GM21360 (cell line): ENCODE results near the gene PRPF31.

Experiments
- ATAC-seq: cut with Tn5 transposase; IDR thresholded peaks from one replicate; pipeline ENCODE4 v1.9.1; 2021; ENCODE audit warnings: mild to moderate bottlenecking, moderate library complexity; ENCODE audit not compliant: unreplicated experiment

The PRPF31 gene

GRCh38 chr19:54138489-54139256, 23.1 kb downstream of the PRPF31 start:
- ATAC-seq = no peak

DNA sequence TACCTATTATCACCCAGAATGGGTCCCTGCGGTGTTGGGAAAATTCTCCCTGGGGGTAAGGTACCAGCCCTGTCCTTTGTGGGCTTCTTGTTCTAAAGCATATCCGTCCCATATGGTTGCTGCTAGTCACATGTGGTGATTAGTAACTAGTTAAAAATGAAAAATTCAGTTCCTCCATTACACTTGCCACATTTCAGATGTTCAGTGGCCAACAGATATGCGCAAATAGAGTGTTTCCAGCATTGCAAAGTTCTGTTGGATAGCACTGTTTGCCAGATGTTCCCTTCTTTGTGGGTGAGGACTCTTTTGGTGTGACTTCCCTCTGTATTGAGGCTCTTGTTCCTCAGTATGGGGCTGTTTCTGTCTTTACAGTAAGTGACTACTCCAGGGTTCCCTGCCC, 25.8 kb downstream of the PRPF31 start:
- no peak for ATAC-seq

- no peak for ATAC-seq
Measured at GRCh38 chr19:54142166-54142780, 26.7 kb downstream of the PRPF31 start.

GRCh38 chr19:54145541-54146158, 30.1 kb downstream of the PRPF31 start:
- no peak for ATAC-seq

DNA sequence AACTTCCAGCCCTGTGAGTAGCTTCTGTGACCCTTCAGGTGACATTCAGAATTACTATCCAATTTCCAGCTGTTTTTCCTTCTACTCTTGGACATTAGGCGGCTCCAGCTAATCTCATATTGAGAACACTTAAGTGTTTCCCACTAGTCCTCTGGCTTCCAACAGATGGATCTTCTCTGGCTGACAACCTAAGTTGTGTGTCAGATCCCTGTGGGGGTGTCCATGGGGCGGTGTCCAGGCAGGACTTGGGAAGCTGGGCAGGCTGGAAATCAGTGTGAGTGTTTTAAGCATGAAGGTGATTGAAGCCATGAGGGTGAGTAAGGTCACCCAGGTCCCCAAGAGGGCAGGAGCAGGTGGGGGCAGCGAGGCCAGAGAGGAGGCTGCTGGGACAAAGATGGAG, 32.1 kb downstream of the PRPF31 start:
- ATAC-seq = no peak

DNA sequence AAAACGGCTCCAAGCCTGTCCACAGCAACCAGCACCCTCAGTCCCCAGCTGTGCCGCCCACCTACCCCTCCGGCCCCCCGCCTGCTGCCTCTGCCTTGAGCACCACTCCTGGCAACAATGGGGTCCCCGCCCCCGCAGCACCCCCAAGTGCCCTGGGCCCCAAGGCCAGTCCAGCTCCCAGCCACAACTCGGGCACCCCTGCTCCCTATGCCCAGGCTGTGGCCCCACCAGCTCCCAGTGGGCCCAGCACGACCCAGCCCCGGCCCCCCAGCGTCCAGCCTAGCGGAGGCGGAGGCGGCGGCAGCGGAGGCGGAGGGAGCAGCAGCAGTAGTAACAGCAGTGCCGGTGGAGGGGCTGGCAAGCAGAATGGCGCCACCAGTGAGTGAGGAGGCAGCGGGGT, 32.6 kb downstream of the PRPF31 start:
- ATAC-seq = no peak

DNA sequence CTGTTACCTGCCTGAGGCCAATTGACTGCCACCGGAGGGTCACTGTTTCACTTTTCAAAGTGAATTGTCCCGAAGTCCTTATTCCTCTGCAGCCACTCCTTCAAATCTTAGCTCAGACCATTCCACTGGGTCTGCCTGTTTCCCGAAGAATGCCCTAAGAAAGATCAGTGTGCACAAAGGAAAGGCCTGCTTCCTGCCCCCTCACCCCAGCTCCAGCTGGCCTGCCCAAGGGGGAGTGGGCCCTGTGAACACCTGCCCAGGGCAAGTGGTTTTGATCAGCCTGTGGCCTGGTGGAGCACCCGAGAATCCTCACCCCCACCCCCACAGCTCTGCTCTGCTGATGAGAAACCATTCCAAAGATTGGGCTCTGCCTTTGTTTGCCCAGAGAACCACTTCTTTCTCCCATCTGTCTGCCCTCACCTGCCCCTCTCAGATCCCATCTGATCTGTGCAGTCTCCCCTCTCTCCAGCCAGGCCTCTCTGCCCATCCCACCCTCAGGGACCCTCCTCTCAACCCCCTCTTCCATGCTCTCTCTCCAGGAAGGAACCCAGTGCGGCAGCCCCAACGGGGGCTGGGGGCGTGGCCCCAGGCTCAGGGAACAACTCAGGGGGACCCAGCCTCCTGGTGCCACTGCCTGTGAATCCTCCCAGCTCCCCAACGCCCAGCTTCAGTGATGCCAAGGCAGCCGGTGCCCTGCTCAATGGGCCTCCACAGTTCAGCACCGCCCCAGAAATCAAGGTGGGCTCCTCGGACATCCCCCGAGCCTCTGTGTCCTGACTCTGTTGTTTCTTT, 33.7 kb downstream of the PRPF31 start:
- ATAC-seq = no peak

GRCh38 chr19:54151362-54152035, 35.9 kb downstream of the PRPF31 start:
- ATAC-seq = no peak

GRCh38 chr19:54152267-54152666, 36.7 kb downstream of the PRPF31 start:
- no peak for ATAC-seq

DNA sequence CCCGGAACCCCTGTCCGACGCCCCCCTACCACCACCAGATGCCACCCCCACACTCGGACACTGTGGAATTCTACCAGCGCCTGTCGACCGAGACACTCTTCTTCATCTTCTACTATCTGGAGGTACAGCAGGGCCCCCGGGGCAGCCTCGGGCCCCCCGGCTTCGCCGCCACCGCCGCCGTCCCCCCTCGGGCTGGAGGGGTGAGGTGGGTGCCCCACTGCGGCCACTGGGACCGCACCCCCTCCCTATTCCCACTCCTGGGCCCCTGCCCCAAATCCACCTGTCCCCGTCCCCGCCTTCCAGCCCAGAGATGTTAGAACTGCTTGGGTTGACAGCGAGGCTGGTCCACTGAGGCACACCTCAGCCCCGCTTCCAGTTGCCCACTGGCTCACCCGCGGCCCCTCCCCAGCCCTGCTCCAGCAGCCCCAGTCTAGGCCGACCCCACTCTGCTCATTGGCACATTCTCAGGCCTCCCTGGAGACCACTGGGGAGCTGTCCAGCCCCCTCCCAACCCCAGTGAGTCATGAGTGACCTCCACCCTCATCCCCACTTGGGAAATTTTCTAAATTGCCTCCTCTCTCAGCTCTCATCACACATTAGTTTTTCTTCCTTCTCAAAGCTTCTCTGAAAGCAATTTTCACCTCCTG, 37.4 kb downstream of the PRPF31 start:
- ATAC-seq = no peak

- ATAC-seq = no peak
Measured at GRCh38 chr19:54153731-54154326, 38.3 kb downstream of the PRPF31 start.

GRCh38 chr19:54154603-54155345, 39.2 kb downstream of the PRPF31 start:
- no peak for ATAC-seq

GRCh38 chr19:54155694-54156093, 40.1 kb downstream of the PRPF31 start:
- no peak for ATAC-seq

DNA sequence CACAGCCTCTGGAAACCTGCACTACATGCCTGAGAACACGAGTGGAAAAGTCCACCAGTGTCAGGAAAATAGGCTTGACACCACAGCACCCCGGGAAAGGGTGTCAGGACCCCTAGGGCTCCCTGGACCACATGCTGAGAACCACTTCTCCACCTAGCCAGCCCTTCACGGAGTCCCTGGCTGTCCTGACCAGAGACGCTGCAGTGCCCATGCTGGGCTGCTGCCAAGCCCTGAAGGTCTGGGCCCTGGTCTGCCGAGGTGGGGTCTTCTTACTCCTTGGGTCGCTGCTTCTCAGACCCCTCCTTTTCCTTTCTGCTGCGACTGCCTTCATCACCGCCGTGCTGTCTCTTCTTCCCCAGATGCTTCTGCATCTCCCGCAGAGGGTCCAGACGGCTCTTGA, 40.9 kb downstream of the PRPF31 start:
- no peak for ATAC-seq

DNA sequence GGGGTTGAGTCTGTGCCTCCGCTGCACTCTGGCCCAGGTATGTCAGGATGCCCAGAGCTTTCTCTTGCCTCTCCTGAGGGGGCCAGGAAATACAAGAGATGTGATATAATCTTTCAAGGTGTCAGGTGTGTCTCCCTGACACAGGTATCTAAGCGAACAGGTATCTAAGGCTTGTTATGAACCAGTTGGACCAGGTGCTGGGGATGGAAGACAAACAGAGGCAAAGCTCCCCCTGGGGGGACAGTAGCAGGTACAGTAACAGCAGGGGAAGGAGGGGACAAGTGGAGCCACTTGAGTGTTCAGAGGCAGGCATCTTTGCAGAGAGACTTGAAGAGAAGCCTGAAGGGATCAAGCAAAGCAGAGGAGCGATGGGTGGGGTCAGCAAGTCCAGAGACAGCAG, 41.4 kb downstream of the PRPF31 start:
- no peak for ATAC-seq

DNA sequence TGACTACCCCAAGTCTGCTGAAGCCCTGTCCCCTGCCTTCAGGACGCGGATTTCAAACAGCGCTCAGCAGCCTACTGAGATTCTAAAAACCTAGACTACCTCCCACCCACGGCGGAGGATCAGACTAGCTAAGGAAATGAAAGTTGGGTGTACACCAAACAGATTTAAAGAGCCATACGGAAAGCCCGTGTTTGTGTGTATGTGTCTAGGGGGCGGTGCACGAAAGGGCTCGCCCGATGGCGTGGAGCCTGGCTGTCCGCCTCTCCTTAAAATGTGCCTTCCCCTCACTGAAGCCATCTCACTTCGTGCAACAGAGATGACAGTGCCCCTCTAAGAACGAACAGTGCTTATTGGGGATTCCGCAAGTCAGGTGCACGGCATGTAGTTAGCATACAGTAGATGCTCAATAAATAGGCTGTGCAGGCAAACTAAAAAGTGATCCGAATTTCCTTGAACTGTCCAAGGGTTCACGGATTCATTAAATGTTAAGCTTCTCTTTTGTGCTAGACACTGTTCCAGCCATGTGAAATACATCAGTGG, 43.3 kb downstream of the PRPF31 start:
- no peak for ATAC-seq

DNA sequence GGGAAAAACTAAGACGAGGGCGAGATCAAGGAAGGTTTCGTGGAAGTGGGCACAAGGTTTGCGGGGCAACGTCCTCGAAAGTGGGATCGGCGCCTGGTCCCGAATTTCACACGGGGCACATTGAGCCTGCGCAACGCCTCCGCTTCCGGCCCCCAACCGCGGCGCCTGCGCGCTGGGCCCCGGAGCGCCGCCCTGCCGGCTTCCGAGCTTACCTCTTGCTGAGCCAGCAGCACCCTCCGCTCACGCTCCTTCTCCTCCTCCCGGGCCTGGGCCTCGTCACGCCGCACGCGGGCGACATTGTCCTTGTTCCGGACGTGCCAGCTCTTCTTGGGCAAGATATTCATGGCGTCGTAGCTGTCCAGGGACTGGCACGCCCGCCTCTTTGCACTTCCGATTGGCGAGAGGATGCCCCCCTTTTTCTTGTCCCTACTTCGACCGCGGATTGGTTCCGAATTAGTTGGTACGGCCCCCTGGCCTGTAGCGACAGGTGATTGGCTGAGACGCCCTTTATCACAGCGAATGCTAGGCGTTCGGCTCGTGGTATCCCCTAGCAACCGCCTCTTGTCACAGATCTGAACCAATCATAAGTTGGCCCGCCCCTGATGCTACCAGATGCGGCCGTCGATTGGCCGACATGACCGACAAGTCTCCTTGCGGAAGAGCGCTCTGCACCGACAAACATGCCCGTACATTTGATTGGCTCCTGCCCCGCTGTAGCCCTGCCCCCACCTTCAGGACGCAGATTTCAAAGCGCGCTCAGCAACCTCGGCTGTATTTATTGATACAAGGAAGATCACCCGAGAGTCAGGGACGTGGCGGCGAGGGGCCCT, 44.0 kb downstream of the PRPF31 start, which contains the start of gene LENG1:
Gene LENG1 (minus strand): TSS at position 370 of the 830 bp plus-strand sequence. CDS start 26 bp downstream, at position 344.
- ATAC-seq = peak; percentile 80
